ENCODE results near the gene GSC2. TPM values are rescaled to one million over a fixed set of nuclear protein-coding genes. Genes with fewer than 3 reads are reported as not detected.

Gene GSC2
- total and polyA plus RNA-seq, 9 of the 15 experiments (the other 6 are each of a cell fraction or from before 2014, with no cell fraction given) = not detected

DNA sequence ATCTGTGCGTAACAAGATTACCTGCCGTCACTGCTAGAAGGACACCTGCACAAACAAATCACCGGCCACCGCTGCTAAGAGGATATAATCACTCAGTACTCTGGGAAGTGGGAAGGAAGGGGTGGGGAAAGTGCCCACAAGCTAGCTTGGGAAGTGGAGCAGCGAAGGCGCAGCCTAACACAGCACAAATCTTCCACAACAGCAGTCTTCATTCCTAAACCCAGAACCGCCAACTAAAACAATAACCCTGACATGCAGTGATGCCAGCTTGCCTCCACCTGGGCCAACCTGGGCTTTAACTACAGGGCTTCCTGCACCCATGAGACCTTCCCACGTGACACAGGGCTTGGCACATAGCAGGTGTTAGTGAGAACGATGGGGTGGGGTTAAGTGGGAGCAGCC, 33.0 kb downstream of the GSC2 start:
- TF ChIP-seq ZNF785 (CRISPR knock-in tag; IDR thresholded peaks at IDR 0.05) = 0 out of 2 replicates have a peak, but pooled peaks have one; percentile 50
- TF ChIP-seq KLF1 (tag; IDR thresholded peaks at IDR 0.05) = 0 out of 2 replicates have a peak, but pooled peaks have one; percentile 22
- TF ChIP-seq PHF8 (IDR thresholded peaks at IDR 0.05; ENCODE audit: borderline replicate concordance, low read length) = peak; percentile 24; the same call in 1 of the 2 replicates
- TF ChIP-seq, protein P1, sequence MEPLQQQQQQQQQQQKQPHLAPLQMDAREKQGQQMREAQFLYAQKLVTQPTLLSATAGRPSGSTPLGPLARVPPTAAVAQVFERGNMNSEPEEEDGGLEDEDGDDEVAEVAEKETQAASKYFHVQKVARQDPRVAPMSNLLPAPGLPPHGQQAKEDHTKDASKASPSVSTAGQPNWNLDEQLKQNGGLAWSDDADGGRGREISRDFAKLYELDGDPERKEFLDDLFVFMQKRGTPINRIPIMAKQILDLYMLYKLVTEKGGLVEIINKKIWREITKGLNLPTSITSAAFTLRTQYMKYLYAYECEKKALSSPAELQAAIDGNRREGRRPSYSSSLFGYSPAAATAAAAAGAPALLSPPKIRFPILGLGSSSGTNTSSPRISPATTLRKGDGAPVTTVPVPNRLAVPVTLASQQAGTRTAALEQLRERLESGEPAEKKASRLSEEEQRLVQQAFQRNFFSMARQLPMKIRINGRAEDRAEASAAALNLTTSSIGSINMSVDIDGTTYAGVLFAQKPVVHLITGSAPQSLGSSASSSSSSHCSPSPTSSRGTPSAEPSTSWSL (CRISPR knock-in tag; IDR thresholded peaks at IDR 0.05; ENCODE audit: borderline replicate concordance) = no peak

More for the DNA sequence above, 33.0 kb downstream of the GSC2 start:
- peaks cover 35 to 46% of the 10 kb centered on the region in 2 experiments for H3K4me1 ChIP-seq (replicated peaks in 1 of 2; ENCODE audit: control insufficient read depth in 2 of 2, insufficient read depth in 2 of 2, low read length in 2 of 2)
- ChIA-PET CTCF (ENCODE audit: low intra/inter-chr PET ratio) (no interaction called here), POLR2A (interaction anchor here (0.6 to 9.0 kb wide), 6 partner anchors 10 to 71 kb away, joined by 3 to 67 read pairs (median 6); no protein-coding TSS in a partner anchor)
- ATAC-seq (no peak), DNase-seq (ENCODE audit: extremely low read depth in 1 of 4, low spot score in 3 of 4) (no peak), FAIRE-seq (no peak)
- peaks cover 41% of the 10 kb centered on the region for H3K9me1 ChIP-seq (ENCODE audit: control insufficient read depth, insufficient read depth, low read length)
- H3K9me3 ChIP-seq (replicated peaks; ENCODE audit: control insufficient read depth, insufficient read depth, low read depth, low read length) = no peaks in the 10 kb centered on the region
- WGBS (ENCODE audit: insufficient coverage, low coverage, missing lambda C conversion rate) = 81% methylated on average over 9 of the region's 9 CpGs
- H3K27ac ChIP-seq (ENCODE audit: extremely low read depth, low read depth, low read length) = no peak overlapping the region
- H4K20me1 ChIP-seq (replicated peaks; ENCODE audit: control insufficient read depth, insufficient read depth, low read length) = peaks cover 70% of the 10 kb centered on the region
- no peak overlapping the region for H3K9ac ChIP-seq (ENCODE audit: insufficient read depth in 1 of 2, low read depth in 2 of 2, low read length in 2 of 2)
- intact Hi-C loops (cut with micrococcal nuclease) (loop anchor here (10.0 kb wide), 1 partner anchor 178 kb away; the partner anchor contains the start of gene CLTCL1), in situ Hi-C loops (cut with MboI) (no loop called here)
- no peak overlapping the region for H3K4me2 ChIP-seq (ENCODE audit: insufficient read depth, low read length)
- H3K4me3 ChIP-seq = no peak overlapping the region
- H3K79me2 ChIP-seq (ENCODE audit: control insufficient read depth, insufficient read depth, low read length) = peaks cover 98% of the 10 kb centered on the region
- peaks cover 65% of the 10 kb centered on the region for H3K36me3 ChIP-seq (ENCODE audit: control insufficient read depth, insufficient read depth, low read length)
- no peaks in the 10 kb centered on the region for H3K27me3 ChIP-seq (ENCODE audit: control insufficient read depth in 2 of 2, insufficient read depth in 2 of 2, low read length in 2 of 2)
- no TSS peak for BruUV-seq (replicated peaks)
- H2AFZ ChIP-seq (ENCODE audit: low read depth, low read length) = no peak overlapping the region

All from K562 (cell line).